Subcutaneous adipose tissue (tissue), 4 donors: ENCODE results near the gene HSPG2. TPM values are rescaled to one million over a fixed set of nuclear protein-coding genes. Genes with fewer than 3 reads are reported as not detected.

Experiments
- CTCF ChIP-seq: fragments of 450-650 bp; IDR thresholded peaks from one replicate; pipeline ENCODE4 v1.5.1; 2016; ENCODE audit warnings: low read depth, mild to moderate bottlenecking, control low read depth, antibody characterized with exemption, moderate library complexity
- total RNA-seq, 4 donors: library from RNA; depleted of rRNA; stranded (reverse); fragments of >200 nt; gene quantifications; one replicate each; pipeline ENCODE4 v1.1.0, GENCODE V29; 2016

HSPG2 gene
- total RNA-seq, 4 donors from 2014 or later, result 90.5 to 556 (median 207) TPM

- no peak for TF ChIP-seq CTCF
These were observed 63.9 kb downstream of the HSPG2 start for GRCh38 chr1:21873174-21873573.

- no peak for TF ChIP-seq CTCF
These were observed 64.5 kb downstream of the HSPG2 start for GRCh38 chr1:21872445-21873079.

GRCh38 chr1:21871943-21872342, 65.2 kb downstream of the HSPG2 start:
- no peak for TF ChIP-seq CTCF

DNA sequence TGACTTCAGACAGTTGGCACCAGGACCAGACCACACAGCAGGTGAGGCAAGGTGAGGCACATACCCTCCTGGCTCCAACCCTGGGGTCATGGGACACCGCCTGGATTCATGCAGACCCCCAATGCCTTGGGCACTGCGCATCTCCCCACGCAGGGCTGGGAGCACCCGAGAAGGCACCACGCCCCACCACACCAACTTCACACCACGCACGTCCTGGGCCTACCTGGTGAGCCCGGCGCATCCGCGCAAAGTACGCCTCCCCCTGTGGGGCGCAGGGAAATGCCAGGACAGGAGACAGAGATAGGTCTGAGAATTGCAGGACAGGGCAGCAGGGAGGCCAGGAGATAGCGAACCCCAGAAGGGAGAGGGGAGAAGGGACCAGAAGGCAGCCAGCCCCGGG, 66.5 kb downstream of the HSPG2 start:
- TF ChIP-seq CTCF, result no peak

GRCh38 chr1:21869620-21870121, 67.4 kb downstream of the HSPG2 start:
- no peak for TF ChIP-seq CTCF

- no peak for TF ChIP-seq CTCF
These were observed 68.1 kb downstream of the HSPG2 start for GRCh38 chr1:21868941-21869454.

GRCh38 chr1:21868482-21868881, 68.6 kb downstream of the HSPG2 start:
- TF ChIP-seq CTCF, result no peak
